Measurements from ENCODE around the gene ZRANB3.

Gene ZRANB3

GRCh38 chr2:135563793-135564192 is 32.8 kb upstream of the ZRANB3 start:
- no peaks in the 10 kb centered on the region for H3F3A ChIP-seq (ENCODE audit: insufficient read depth, low read length)
- no peak overlapping the region for H2AFZ ChIP-seq (ENCODE audit: low read length)
- DNase-seq, result no peak
- H3K9me2 ChIP-seq (replicated peaks; ENCODE audit: insufficient read depth, low read length), result no peaks in the 10 kb centered on the region
- no peaks in the 10 kb centered on the region; the same call in 1 of the 2 replicates for H4K20me1 ChIP-seq (ENCODE audit: insufficient read depth, low read length)
- H3K4me2 ChIP-seq (ENCODE audit: low read depth, low read length), result no peak overlapping the region
- H3K27ac ChIP-seq (ENCODE audit: low read length), result no peak overlapping the region
- no peaks in the 10 kb centered on the region for H3K36me3 ChIP-seq (replicated peaks; ENCODE audit: insufficient read depth, low read length)
- no peaks in the 10 kb centered on the region for H3K4me1 ChIP-seq (ENCODE audit: low read length)
- TF ChIP-seq EZH2phosphoT487 (IDR thresholded peaks at IDR 0.05; ENCODE audit: low read length) (no peak), CTCF (IDR thresholded peaks at IDR 0.05; ENCODE audit: low read length) (no peak)
- H3K9ac ChIP-seq (ENCODE audit: low read length), result no peak overlapping the region
- no peaks in the 10 kb centered on the region for H3K9me3 ChIP-seq (replicated peaks; ENCODE audit: insufficient read depth, low read length)
- H3K79me2 ChIP-seq (ENCODE audit: low read length), result peaks cover 45% of the 10 kb centered on the region
- no peaks in the 10 kb centered on the region for H3K27me3 ChIP-seq (replicated peaks; ENCODE audit: insufficient read depth, low read length)
- H3K4me3 ChIP-seq (ENCODE audit: low read length), result no peak overlapping the region

GRCh38 chr2:135561925-135562324 is 30.9 kb upstream of the ZRANB3 start:
- Histone ChIP-seq H3F3A (ENCODE audit: insufficient read depth, low read length) (no peaks in the 10 kb centered on the region), H3K27me3 (replicated peaks; ENCODE audit: insufficient read depth, low read length) (no peaks in the 10 kb centered on the region), H3K9ac (ENCODE audit: low read length) (no peak overlapping the region), H3K9me3 (replicated peaks; ENCODE audit: insufficient read depth, low read length) (no peaks in the 10 kb centered on the region), H3K4me3 (ENCODE audit: low read length) (no peak overlapping the region), H3K79me2 (ENCODE audit: low read length) (peaks cover 64% of the 10 kb centered on the region), H3K36me3 (replicated peaks; ENCODE audit: insufficient read depth, low read length) (no peaks in the 10 kb centered on the region), H3K4me1 (ENCODE audit: low read length) (no peaks in the 10 kb centered on the region), H4K20me1 (ENCODE audit: insufficient read depth, low read length) (no peaks in the 10 kb centered on the region; the same call in 1 of the 2 replicates), H3K9me2 (replicated peaks; ENCODE audit: insufficient read depth, low read length) (no peaks in the 10 kb centered on the region), H2AFZ (ENCODE audit: low read length) (no peak overlapping the region), H3K27ac (ENCODE audit: low read length) (no peak overlapping the region), H3K4me2 (ENCODE audit: low read depth, low read length) (no peak overlapping the region)
- no peak for DNase-seq
- no peak for TF ChIP-seq EZH2 (optimal IDR thresholded peaks at IDR 0.05; ENCODE audit: low read depth, low read length)
- no peak for TF ChIP-seq EZH2phosphoT487 (IDR thresholded peaks at IDR 0.05; ENCODE audit: low read length)
- no peak for TF ChIP-seq CTCF (IDR thresholded peaks at IDR 0.05; ENCODE audit: low read length)

- Histone ChIP-seq H2AFZ (ENCODE audit: low read length) (no peak overlapping the region), H4K20me1 (ENCODE audit: insufficient read depth, low read length) (no peaks in the 10 kb centered on the region; the same call in 1 of the 2 replicates), H3K9me3 (replicated peaks; ENCODE audit: insufficient read depth, low read length) (no peaks in the 10 kb centered on the region), H3K27me3 (replicated peaks; ENCODE audit: insufficient read depth, low read length) (no peaks in the 10 kb centered on the region), H3K4me2 (ENCODE audit: low read depth, low read length) (no peak overlapping the region), H3F3A (ENCODE audit: insufficient read depth, low read length) (no peaks in the 10 kb centered on the region), H3K9me2 (replicated peaks; ENCODE audit: insufficient read depth, low read length) (no peaks in the 10 kb centered on the region), H3K4me1 (ENCODE audit: low read length) (no peaks in the 10 kb centered on the region), H3K4me3 (ENCODE audit: low read length) (no peak overlapping the region), H3K79me2 (ENCODE audit: low read length) (peaks cover 82% of the 10 kb centered on the region), H3K36me3 (replicated peaks; ENCODE audit: insufficient read depth, low read length) (no peaks in the 10 kb centered on the region), H3K27ac (ENCODE audit: low read length) (no peak overlapping the region), H3K9ac (ENCODE audit: low read length) (no peak overlapping the region)
- DNase-seq, result no peak
- TF ChIP-seq EZH2 (optimal IDR thresholded peaks at IDR 0.05; ENCODE audit: low read depth, low read length) (no peak), EZH2phosphoT487 (IDR thresholded peaks at IDR 0.05; ENCODE audit: low read length) (no peak), CTCF (IDR thresholded peaks at IDR 0.05; ENCODE audit: low read length) (no peak)
These were observed 26.5 kb upstream of the ZRANB3 start for GRCh38 chr2:135557530-135557929.

All from MM.1S (cell line).